ENCODE data around the gene FNDC8. TPM values are rescaled to one million over a fixed set of nuclear protein-coding genes. Genes with fewer than 3 reads are reported as not detected.
A peak's percentile ranks its signal among the peaks of the same experiment; 100 is the strongest.
"Not testable (repeated sequence)": the region's sequence is repeated elsewhere in the genome, so short reads cannot be mapped to it uniquely, and the experiment has no call there.

The FNDC8 gene
- total RNA-seq, 5 donors from 2014 or later (not counting 1 experiment from before 2014, with no cell fraction given), result not detected

DNA sequence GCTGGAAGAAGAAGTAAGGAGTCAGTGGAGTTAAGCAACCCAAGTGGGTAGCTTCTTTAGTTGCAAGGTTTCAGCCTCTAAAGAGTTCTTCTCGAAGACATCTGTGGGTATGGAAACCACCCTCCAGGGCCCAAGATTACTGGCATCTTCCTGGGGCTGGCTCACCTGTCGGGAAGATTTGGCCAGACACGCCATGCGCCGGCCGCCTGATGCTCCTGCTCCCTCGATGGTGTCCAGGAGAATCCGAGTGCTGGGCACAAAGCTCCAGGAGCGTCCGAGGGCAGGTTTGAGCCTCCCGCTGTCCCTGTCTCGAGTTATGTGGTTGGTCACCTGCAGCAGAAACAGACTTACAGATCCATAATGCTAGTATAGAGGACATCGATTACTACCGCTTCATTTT lies 20.4 kb upstream of the FNDC8 start:
- Histone ChIP-seq H3K4me3 (ENCODE audit: control insufficient read depth in 1 of 2, extremely low read depth in 1 of 2, low read length in 1 of 2) (no peak overlapping the region), H3K27me3 (replicated peaks in 1 of 2; ENCODE audit: control insufficient read depth in 2 of 2, extremely low read depth in 1 of 2, insufficient read depth in 2 of 2, low read length in 1 of 2) (no peaks in the 10 kb centered on the region), H3K9me3 (no peaks in the 10 kb centered on the region), H3K36me3 (ENCODE audit: control insufficient read depth in 2 of 2, extremely low read depth in 1 of 2, insufficient read depth in 1 of 2, low read length in 1 of 2) (peaks cover 8 to 54% of the 10 kb centered on the region in 2 donors), H3K27ac (ENCODE audit: low read length) (no peak overlapping the region), H3K4me1 (ENCODE audit: control insufficient read depth in 1 of 2, extremely low read depth in 1 of 2, insufficient read depth in 2 of 2, low read length in 2 of 2) (peaks cover 0 to 2% of the 10 kb centered on the region in 2 experiments)
- H3K4me3 Mint-ChIP-seq, result no peak overlapping the region
- ATAC-seq (replicated peaks in 1 of 4) (no peak), DNase-seq (no peak)
- H3K27me3 Mint-ChIP-seq, result no peaks in the 10 kb centered on the region
- POLR2A ChIA-PET, result no interaction called here
- H3K36me3 Mint-ChIP-seq, result peaks cover 38% of the 10 kb centered on the region
- CTCF ChIA-PET, result no interaction called here
- H3K4me1 Mint-ChIP-seq, result peaks cover 4 to 7% (median 5%) of the 10 kb centered on the region in 3 donors
- 97% methylated on average over 14 of the region's 14 CpGs for WGBS (ENCODE audit: insufficient coverage)
- no peaks in the 10 kb centered on the region for H3K9me3 Mint-ChIP-seq
- no peak overlapping the region for H3K27ac Mint-ChIP-seq

DNA sequence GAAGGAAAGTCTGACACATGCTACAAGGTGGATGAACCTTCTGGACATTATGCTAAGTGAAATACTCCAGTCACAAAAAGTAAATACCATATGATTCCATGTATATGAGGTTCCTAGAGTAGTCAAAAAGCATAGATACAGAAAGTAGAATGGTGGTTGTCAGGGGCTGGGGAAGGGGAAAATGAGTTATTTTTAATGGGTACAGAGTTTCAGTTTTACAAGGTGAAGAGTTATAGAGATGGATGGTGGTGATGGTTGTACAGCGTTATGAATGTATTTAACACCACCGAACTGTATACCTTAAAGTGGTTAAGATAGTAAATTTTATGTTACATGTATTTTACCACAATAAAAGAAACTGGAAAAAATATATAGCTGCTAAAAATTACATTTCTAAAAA lies 19.7 kb upstream of the FNDC8 start:
- Histone ChIP-seq H3K9me3 (no peaks in the 10 kb centered on the region), H3K4me1 (ENCODE audit: control insufficient read depth in 1 of 2, extremely low read depth in 1 of 2, insufficient read depth in 2 of 2, low read length in 2 of 2) (no peaks in the 10 kb centered on the region), H3K36me3 (ENCODE audit: control insufficient read depth in 2 of 2, extremely low read depth in 1 of 2, insufficient read depth in 1 of 2, low read length in 1 of 2) (peaks cover 12 to 61% of the 10 kb centered on the region in 2 donors), H3K27me3 (replicated peaks in 1 of 2; ENCODE audit: control insufficient read depth in 2 of 2, extremely low read depth in 1 of 2, insufficient read depth in 2 of 2, low read length in 1 of 2) (no peaks in the 10 kb centered on the region), H3K4me3 (ENCODE audit: control insufficient read depth in 1 of 2, extremely low read depth in 1 of 2, low read length in 1 of 2) (no peak overlapping the region), H3K27ac (ENCODE audit: low read length) (no peak overlapping the region)
- Mint-ChIP-seq H3K4me3 (no peak overlapping the region), H3K27me3 (no peaks in the 10 kb centered on the region), H3K27ac (no peak overlapping the region), H3K9me3 (no peaks in the 10 kb centered on the region), H3K4me1 (peaks cover 0 to 7% (median 0%) of the 10 kb centered on the region in 3 donors), H3K36me3 (peaks cover 45% of the 10 kb centered on the region)
- no CpG with 5 or more reads among the region's 2 CpGs for WGBS (ENCODE audit: insufficient coverage)
- DNase-seq (no peak), ATAC-seq (replicated peaks in 1 of 4) (no peak)
- ChIA-PET CTCF (no interaction called here), POLR2A (no interaction called here)

DNA sequence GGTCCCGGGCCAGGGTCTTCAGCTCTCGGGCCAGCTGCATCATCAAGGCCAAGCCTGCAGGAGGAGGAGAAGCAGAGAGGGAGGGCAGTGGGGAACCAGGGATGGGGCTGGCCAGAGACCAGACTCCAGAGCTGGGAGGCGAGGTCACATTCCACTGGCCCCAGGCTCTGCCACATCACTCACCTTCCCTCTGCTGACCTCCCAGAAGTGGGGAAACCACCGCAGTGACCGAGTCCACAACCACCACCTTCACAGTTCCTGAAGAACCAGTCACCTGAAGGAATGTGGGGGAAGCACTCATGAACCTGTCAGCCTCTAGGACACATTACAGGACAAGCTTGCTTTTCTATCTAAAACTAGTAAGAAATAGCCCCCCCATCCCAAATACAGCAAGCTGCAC lies 18.1 kb upstream of the FNDC8 start:
- ATAC-seq (replicated peaks in 1 of 4), result no peak
- H3K4me1 Mint-ChIP-seq, result peaks cover 0 to 7% (median 0%) of the 10 kb centered on the region in 3 donors
- no peak overlapping the region for H3K27ac Mint-ChIP-seq
- H3K9me3 ChIP-seq, result no peaks in the 10 kb centered on the region
- ChIA-PET POLR2A (no interaction called here), CTCF (no interaction called here)
- no peaks in the 10 kb centered on the region for H3K4me1 ChIP-seq (ENCODE audit: control insufficient read depth in 1 of 2, extremely low read depth in 1 of 2, insufficient read depth in 2 of 2, low read length in 2 of 2)
- H3K27me3 ChIP-seq (replicated peaks in 1 of 2; ENCODE audit: control insufficient read depth in 2 of 2, extremely low read depth in 1 of 2, insufficient read depth in 2 of 2, low read length in 1 of 2), result no peaks in the 10 kb centered on the region
- H3K36me3 Mint-ChIP-seq, result peaks cover 46% of the 10 kb centered on the region
- WGBS (ENCODE audit: insufficient coverage), result no CpG with 5 or more reads among the region's 5 CpGs
- no peak overlapping the region for H3K4me3 ChIP-seq (ENCODE audit: control insufficient read depth in 1 of 2, extremely low read depth in 1 of 2, low read length in 1 of 2)
- no peak overlapping the region for H3K27ac ChIP-seq (ENCODE audit: low read length)
- no peak for DNase-seq
- H3K4me3 Mint-ChIP-seq, result no peak overlapping the region
- H3K27me3 Mint-ChIP-seq, result no peaks in the 10 kb centered on the region
- H3K9me3 Mint-ChIP-seq, result no peaks in the 10 kb centered on the region
- peaks cover 12 to 61% of the 10 kb centered on the region in 2 donors for H3K36me3 ChIP-seq (ENCODE audit: control insufficient read depth in 2 of 2, extremely low read depth in 1 of 2, insufficient read depth in 1 of 2, low read length in 1 of 2)

DNA sequence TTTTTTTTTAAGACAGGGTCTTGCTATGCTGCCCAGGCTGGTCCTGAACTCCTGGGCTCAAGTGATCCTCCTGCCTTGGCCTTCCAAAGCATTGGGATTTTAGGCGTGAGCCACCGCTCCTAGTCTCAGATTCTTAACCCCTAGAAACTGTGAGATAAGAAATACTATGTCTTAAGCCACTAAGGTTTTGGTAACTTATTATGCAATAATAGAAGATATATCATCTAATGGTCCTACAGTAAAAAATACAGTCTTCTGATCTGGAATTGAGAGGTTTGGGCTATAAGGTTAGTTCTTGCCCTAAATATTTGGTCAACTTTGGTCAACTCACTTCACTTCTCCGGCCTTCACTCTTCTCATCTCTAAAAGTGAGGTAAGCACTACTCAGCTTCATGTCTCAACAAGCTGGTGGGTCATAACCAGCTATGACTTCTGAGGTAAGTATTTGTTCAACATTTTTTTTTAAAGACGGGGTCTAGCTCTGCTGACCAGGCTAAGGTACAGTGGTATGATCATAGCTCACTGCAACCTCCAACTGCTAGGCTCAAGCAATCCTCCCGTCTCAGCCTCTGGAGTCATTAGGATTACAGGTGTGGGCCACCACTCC lies 16.5 kb upstream of the FNDC8 start:
- Mint-ChIP-seq H3K27me3 (no peaks in the 10 kb centered on the region), H3K4me3 (no peak overlapping the region), H3K4me1 (peaks cover 0 to 7% (median 0%) of the 10 kb centered on the region in 3 donors), H3K27ac (no peak overlapping the region), H3K36me3 (peaks cover 42% of the 10 kb centered on the region), H3K9me3 (no peaks in the 10 kb centered on the region)
- no peaks in the 10 kb centered on the region for H3K9me3 ChIP-seq
- no peaks in the 10 kb centered on the region for H3K27me3 ChIP-seq (replicated peaks in 1 of 2; ENCODE audit: control insufficient read depth in 2 of 2, extremely low read depth in 1 of 2, insufficient read depth in 2 of 2, low read length in 1 of 2)
- WGBS (ENCODE audit: insufficient coverage), result no CpG with 5 or more reads among the region's 5 CpGs
- no peak overlapping the region for H3K4me3 ChIP-seq (ENCODE audit: control insufficient read depth in 1 of 2, extremely low read depth in 1 of 2, low read length in 1 of 2)
- ChIA-PET CTCF (interaction anchor here in 1 of 2 donors (0.5 kb wide), 1 partner anchor 1341 kb away, joined by 3 read pairs; no protein-coding TSS in a partner anchor), POLR2A (no interaction called here)
- no peak overlapping the region for H3K27ac ChIP-seq (ENCODE audit: low read length)
- no peak for DNase-seq
- H3K36me3 ChIP-seq (ENCODE audit: control insufficient read depth in 2 of 2, extremely low read depth in 1 of 2, insufficient read depth in 1 of 2, low read length in 1 of 2), result peaks cover 10 to 52% of the 10 kb centered on the region in 2 donors
- no peaks in the 10 kb centered on the region for H3K4me1 ChIP-seq (ENCODE audit: control insufficient read depth in 1 of 2, extremely low read depth in 1 of 2, insufficient read depth in 2 of 2, low read length in 2 of 2)
- no peak for ATAC-seq (replicated peaks in 1 of 4)

DNA sequence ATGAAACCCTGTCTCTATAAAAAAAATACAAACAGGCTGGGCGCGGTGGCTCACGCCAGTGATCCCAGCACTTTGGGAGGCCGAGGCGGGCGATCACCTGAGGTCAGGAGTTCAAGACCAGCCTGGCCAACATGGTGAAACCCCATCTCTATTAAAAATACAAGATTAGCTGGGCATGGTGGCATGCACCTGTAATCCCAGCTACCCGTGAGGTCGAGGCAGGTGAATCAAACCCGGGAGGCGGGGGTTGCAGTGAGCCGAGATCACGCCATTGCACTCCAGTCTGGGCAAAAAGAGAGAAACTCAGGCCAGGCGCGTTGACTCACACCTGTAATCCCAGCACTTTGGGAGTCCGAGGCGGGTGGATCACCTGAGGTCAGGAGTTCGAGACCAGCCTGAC lies 10.6 kb upstream of the FNDC8 start:
- H3K27me3 Mint-ChIP-seq; POLR2A ChIA-PET; H3K9me3 ChIP-seq; H3K27ac ChIP-seq (ENCODE audit: low read length); DNase-seq; H3K4me3 Mint-ChIP-seq; H3K4me1 ChIP-seq (ENCODE audit: control insufficient read depth in 1 of 2, extremely low read depth in 1 of 2, insufficient read depth in 2 of 2, low read length in 2 of 2); ATAC-seq (replicated peaks in 1 of 4); H3K27ac Mint-ChIP-seq; H3K4me3 ChIP-seq (ENCODE audit: control insufficient read depth in 1 of 2, extremely low read depth in 1 of 2, low read length in 1 of 2); CTCF ChIA-PET; H3K9me3 Mint-ChIP-seq; H3K27me3 ChIP-seq (replicated peaks in 1 of 2; ENCODE audit: control insufficient read depth in 2 of 2, extremely low read depth in 1 of 2, insufficient read depth in 2 of 2, low read length in 1 of 2): not testable (repeated sequence)
- H3K4me1 Mint-ChIP-seq, result peaks cover 2 to 11% (median 8%) of the 10 kb centered on the region in 3 donors
- peaks cover 26% of the 10 kb centered on the region for H3K36me3 Mint-ChIP-seq
- H3K36me3 ChIP-seq (ENCODE audit: control insufficient read depth in 2 of 2, extremely low read depth in 1 of 2, insufficient read depth in 1 of 2, low read length in 1 of 2), result peaks cover 5 to 13% of the 10 kb centered on the region in 2 donors
- WGBS (ENCODE audit: insufficient coverage), result 93% methylated on average over 7 of the region's 17 CpGs

DNA sequence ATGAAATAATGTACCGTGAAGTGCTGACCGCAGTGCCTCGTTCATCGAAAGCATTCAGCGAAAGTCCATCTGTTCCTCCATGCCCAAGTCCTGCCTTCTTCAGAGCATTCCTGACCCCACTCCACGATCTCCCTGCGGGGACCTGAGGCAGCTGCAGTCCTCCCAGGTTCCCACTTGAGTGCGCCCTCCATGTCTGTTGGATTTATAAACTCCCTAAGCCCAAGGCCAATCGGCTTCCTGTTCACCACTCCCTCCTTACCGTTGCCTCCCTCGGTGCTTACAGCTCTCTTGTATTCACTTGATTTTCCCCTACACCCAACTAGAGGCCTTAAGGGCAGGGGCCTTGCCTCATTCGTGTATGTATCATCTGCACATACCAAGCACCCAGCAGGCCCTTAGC lies 4.6 kb upstream of the FNDC8 start:
- H3K4me3 ChIP-seq (ENCODE audit: control insufficient read depth in 1 of 2, extremely low read depth in 1 of 2, low read length in 1 of 2), result no peak overlapping the region
- Mint-ChIP-seq H3K36me3 (peaks cover 18% of the 10 kb centered on the region), H3K4me3 (no peak overlapping the region), H3K4me1 (peaks cover 37 to 44% (median 38%) of the 10 kb centered on the region in 3 donors), H3K9me3 (no peaks in the 10 kb centered on the region), H3K27ac (peak overlapping the region in 1 of 2 donors; percentile 12), H3K27me3 (no peaks in the 10 kb centered on the region)
- H3K36me3 ChIP-seq (ENCODE audit: control insufficient read depth in 2 of 2, extremely low read depth in 1 of 2, insufficient read depth in 1 of 2, low read length in 1 of 2), result peaks cover 0 to 4% of the 10 kb centered on the region in 2 donors
- WGBS (ENCODE audit: insufficient coverage), result 94% methylated on average over 12 of the region's 12 CpGs
- ATAC-seq (replicated peaks in 1 of 4) (no peak), DNase-seq (no peak)
- POLR2A ChIA-PET, result no interaction called here
- H3K27me3 ChIP-seq (replicated peaks in 1 of 2; ENCODE audit: control insufficient read depth in 2 of 2, extremely low read depth in 1 of 2, insufficient read depth in 2 of 2, low read length in 1 of 2), result no peaks in the 10 kb centered on the region
- CTCF ChIA-PET, result no interaction called here
- H3K9me3 ChIP-seq, result no peaks in the 10 kb centered on the region
- peaks cover 2 to 33% of the 10 kb centered on the region in 2 experiments for H3K4me1 ChIP-seq (ENCODE audit: control insufficient read depth in 1 of 2, extremely low read depth in 1 of 2, insufficient read depth in 2 of 2, low read length in 2 of 2)
- no peak overlapping the region for H3K27ac ChIP-seq (ENCODE audit: low read length)
